Measurements from ENCODE around the gene RASL11A.
"Not testable (repeated sequence)": the region's sequence is repeated elsewhere in the genome, so short reads cannot be mapped to it uniquely, and the experiment has no call there.

Gene RASL11A

GRCh38 chr13:27270594-27271520 is at the start of gene RASL11A:
Gene RASL11A, plus strand, starts transcription at chr13:27270830. Its CDS starts 115 bp downstream, at chr13:27270945.
- peak; percentile 40 to 59 for DNase-seq (ENCODE audit: low read depth in 2 of 2)

GRCh38 chr13:27222100-27222499 is 48.5 kb upstream of the RASL11A start:
- not testable (repeated sequence) for DNase-seq (ENCODE audit: low read depth in 2 of 2)

GRCh38 chr13:27226991-27227390 is 43.6 kb upstream of the RASL11A start:
- no peak for DNase-seq (ENCODE audit: low read depth in 2 of 2)

GRCh38 chr13:27228131-27228530 is 42.5 kb upstream of the RASL11A start:
- DNase-seq (ENCODE audit: low read depth in 2 of 2) = no peak

- DNase-seq (ENCODE audit: low read depth in 2 of 2) = no peak
Observed at GRCh38 chr13:27229642-27230041, 41.0 kb upstream of the RASL11A start.

- no peak for DNase-seq (ENCODE audit: low read depth in 2 of 2)
Observed at GRCh38 chr13:27233964-27234363, 36.7 kb upstream of the RASL11A start.

- DNase-seq (ENCODE audit: low read depth in 2 of 2) = no peak
Observed at GRCh38 chr13:27236478-27236877, 34.2 kb upstream of the RASL11A start.

GRCh38 chr13:27242702-27243101 is 27.9 kb upstream of the RASL11A start:
- no peak for DNase-seq (ENCODE audit: low read depth in 2 of 2)

- no peak for DNase-seq (ENCODE audit: low read depth in 2 of 2)
Observed at GRCh38 chr13:27245610-27246009, 25.0 kb upstream of the RASL11A start.

- no peak for DNase-seq (ENCODE audit: low read depth in 2 of 2)
Observed at GRCh38 chr13:27250833-27251165, 19.8 kb upstream of the RASL11A start.

GRCh38 chr13:27251166-27252091 is 19.2 kb upstream of the RASL11A start, which contains the start of gene RPL21:
Gene RPL21, plus strand, starts transcription at chr13:27251558. Its CDS starts 2,219 bp downstream, at chr13:27253777.
- DNase-seq (ENCODE audit: low read depth in 2 of 2) = peak; percentile 85 to 87

GRCh38 chr13:27252467-27252866 is 18.2 kb upstream of the RASL11A start:
- no peak for DNase-seq (ENCODE audit: low read depth in 2 of 2)

GRCh38 chr13:27257233-27257568 is 13.4 kb upstream of the RASL11A start:
- no peak for DNase-seq (ENCODE audit: low read depth in 2 of 2)

- no peak for DNase-seq (ENCODE audit: low read depth in 2 of 2)
Observed at GRCh38 chr13:27257648-27258253, 12.9 kb upstream of the RASL11A start.

GRCh38 chr13:27258637-27259386 is 11.8 kb upstream of the RASL11A start:
- DNase-seq (ENCODE audit: low read depth in 2 of 2) = no peak

- no peak for DNase-seq (ENCODE audit: low read depth in 2 of 2)
Observed at GRCh38 chr13:27259831-27260230, 10.8 kb upstream of the RASL11A start.

GRCh38 chr13:27261396-27261795 is 9.2 kb upstream of the RASL11A start:
- no peak for DNase-seq (ENCODE audit: low read depth in 2 of 2)

GRCh38 chr13:27263438-27263837 is 7.2 kb upstream of the RASL11A start:
- no peak for DNase-seq (ENCODE audit: low read depth in 2 of 2)

GRCh38 chr13:27264181-27264580 is 6.4 kb upstream of the RASL11A start:
- no peak for DNase-seq (ENCODE audit: low read depth in 2 of 2)

GRCh38 chr13:27264648-27265047 is 6.0 kb upstream of the RASL11A start:
- no peak for DNase-seq (ENCODE audit: low read depth in 2 of 2)

GRCh38 chr13:27266917-27267316 is 3.7 kb upstream of the RASL11A start:
- no peak for DNase-seq (ENCODE audit: low read depth in 2 of 2)

Data from stimulated activated CD4-positive, alpha-beta T cell treated with anti-CD3 and anti-CD28 coated beads, Interleukin-15, amount 100 ng/mL, for 48 hours (primary cell).